ENCODE data around the gene NTS. TPM values are rescaled to one million over a fixed set of nuclear protein-coding genes. Genes with fewer than 3 reads are reported as not detected.
A peak's percentile ranks its signal among the peaks of the same experiment; 100 is the strongest.

The NTS gene
- total RNA-seq = 6.1 and 18.3 TPM in 2 replicates

DNA sequence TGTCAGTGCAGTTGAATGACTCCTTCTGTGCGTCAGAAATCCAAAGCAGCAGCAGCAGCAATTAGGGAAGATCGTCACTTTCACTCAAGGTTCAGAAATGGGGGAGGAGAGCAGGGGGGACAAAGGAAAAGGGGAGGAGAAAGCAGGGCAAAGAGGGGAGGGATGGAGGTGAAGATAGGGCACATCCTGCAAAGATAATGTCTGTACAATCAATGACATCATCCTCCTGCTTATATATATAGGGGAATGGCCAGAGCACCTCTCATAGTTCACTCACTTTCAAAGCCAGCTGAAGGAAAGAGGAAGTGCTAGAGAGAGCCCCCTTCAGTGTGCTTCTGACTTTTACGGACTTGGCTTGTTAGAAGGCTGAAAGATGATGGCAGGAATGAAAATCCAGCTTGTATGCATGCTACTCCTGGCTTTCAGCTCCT is at the start of gene NTS:
Gene NTS, plus strand, starts transcription at position 265 of the 431 bp plus-strand sequence. Its CDS starts 109 bp downstream, at position 374.
- peak; percentile 10 for DNase-seq

- DNase-seq = no peak
These were observed 48.3 kb upstream of the NTS start for GRCh38 chr12:85825746-85826145.

DNA sequence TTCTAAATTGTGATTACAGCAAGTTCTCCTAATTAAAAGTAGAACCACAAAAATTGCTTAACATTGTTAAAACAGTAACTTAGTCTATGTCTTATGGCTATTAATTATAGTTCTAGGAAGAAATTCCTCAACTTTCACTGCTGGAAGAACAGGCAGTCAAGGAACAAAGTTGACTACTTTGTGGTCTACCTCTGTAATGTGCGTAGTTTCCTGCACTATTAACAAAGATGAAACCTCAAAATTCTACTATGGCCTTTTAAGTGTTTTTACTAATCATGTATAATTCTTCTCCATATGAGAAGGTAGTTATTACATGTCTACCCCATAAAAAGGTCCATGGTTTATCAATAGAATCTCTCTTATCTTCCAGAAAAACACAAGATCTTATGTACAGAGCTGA is 45.5 kb upstream of the NTS start:
- no peak for DNase-seq

- no peak for DNase-seq
These were observed 44.7 kb upstream of the NTS start for GRCh38 chr12:85829391-85829790.

DNA sequence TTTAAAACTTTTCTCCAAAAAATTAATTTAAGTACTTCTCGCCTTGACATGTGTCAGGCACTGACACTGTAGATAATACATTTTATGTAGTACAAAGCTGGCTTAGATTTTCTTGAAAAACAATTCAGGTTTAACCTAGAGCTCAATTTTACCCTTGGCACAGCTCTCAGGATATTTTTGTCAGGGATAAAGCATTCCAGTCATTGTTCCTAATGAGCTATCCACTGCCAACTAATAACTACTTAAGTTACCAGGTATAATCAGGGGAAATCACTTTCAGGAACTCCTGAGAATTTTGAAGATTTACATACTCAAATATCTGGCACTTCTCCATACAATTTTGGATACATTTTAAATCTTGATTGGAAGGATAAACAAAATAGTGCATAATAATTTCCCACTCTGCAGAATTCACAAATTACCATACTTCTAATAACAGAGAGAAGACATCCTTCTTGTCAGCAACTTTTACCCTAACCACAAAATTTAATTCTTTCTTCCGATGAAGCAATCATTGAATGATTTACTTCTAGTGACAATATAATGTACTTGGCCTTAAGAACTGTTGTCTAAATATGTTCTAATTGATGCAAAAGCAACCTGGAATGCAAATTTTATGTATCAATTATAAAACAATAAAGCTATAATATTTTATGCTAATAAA is 42.6 kb upstream of the NTS start:
- peak; percentile 58 for DNase-seq

GRCh38 chr12:85833579-85833978 is 40.5 kb upstream of the NTS start:
- no peak for DNase-seq

- peak; percentile 21 for DNase-seq
These were observed 39.7 kb upstream of the NTS start for GRCh38 chr12:85834378-85834777.

- DNase-seq = peak; percentile 62
These were observed 38.5 kb upstream of the NTS start for GRCh38 chr12:85835426-85836196.

DNA sequence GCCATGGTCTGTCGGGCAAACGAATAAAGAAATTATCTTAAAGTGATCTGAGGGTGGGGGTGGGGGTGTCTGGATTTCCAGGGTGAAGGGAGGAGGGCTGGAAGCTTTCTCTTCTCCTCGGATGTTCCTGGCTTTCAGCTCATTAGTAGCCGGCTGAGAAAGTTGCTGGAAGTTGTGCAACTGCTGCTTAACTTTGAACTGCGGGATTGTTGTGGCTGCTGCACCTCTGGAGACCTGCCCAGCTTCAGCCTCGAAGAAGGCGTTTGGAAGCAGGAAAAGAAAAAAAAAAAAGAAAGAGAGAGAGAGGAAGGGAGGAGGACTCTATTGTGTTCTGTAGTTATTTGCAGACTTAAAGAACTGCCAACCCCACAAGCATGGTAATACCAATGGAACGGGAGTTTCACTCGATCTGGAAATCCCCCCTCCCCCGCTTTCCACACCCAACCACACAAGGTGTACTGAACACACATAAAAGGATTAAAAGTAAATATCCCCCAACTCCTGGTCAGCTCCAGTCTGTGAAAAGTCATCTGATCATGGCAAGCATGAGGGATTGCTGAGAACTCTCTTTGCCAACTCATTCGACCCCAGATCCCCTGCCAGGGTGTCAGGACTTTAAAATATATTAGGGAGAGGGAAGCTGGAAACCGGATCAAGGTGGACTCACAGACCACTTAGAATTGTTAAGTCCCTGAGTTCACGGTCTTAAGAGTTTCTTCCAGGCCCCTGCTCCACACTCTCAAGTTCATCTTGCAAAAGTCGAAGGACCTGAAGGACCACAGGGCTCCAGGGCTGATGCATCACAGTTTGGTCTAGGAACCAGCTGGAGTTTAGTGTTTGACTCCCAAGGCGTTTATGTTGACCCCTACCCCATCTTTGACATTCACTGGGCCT is 37.7 kb upstream of the NTS start, which contains the start of gene RASSF9:
Gene RASSF9, minus strand, starts transcription at position 213 of the 894 bp plus-strand sequence. Its CDS starts 208 bp downstream, at position 5.
- no peak for DNase-seq

GRCh38 chr12:85843606-85844310 is 30.3 kb upstream of the NTS start:
- DNase-seq = no peak

GRCh38 chr12:85849344-85849743 is 24.8 kb upstream of the NTS start:
- no peak for DNase-seq

- DNase-seq = no peak
These were observed 18.8 kb upstream of the NTS start for GRCh38 chr12:85855305-85855704.

DNA sequence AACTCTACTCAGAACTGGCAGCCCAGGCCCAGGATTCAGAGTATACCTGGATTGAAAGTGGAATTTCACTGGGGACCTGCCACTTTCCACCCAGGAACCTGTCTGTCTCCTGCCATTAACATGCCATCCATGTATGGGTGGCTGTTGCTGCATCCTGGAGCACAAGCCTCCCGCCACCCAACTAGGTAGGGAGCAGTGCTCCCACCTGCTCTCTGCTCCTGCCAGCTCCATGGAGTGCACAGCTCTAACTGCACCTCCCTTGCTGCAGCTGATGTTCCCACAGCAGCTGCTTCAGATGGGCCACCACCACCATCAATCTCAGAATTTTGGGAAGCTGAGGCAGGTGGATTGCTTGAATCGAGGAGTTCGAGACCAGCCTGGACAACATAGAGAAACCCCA is 17.1 kb upstream of the NTS start:
- DNase-seq = no peak

DNA sequence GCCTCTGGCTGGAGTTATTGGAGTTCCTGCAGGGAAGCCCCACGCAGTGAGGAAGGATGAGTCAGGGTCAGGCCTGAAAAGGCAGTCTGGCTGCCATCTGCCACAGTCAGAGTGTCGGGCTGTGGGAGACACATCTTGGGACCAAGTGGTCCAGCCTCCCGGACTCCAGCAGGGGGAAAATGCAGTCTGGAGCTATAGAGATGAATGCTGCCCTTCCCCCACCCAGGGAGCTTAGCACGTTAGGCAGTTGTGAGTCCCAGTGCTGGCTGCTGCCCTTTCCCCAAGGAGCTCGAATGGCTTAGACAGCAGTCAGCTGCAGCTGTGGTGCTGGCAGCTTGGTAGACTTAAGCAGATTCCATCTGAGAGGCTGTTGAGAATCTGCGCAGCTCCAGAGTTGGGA is 8.2 kb upstream of the NTS start:
- peak; percentile 4 for DNase-seq

GRCh38 chr12:85866986-85867776 is 6.9 kb upstream of the NTS start:
- peak; percentile 84 for DNase-seq

DNA sequence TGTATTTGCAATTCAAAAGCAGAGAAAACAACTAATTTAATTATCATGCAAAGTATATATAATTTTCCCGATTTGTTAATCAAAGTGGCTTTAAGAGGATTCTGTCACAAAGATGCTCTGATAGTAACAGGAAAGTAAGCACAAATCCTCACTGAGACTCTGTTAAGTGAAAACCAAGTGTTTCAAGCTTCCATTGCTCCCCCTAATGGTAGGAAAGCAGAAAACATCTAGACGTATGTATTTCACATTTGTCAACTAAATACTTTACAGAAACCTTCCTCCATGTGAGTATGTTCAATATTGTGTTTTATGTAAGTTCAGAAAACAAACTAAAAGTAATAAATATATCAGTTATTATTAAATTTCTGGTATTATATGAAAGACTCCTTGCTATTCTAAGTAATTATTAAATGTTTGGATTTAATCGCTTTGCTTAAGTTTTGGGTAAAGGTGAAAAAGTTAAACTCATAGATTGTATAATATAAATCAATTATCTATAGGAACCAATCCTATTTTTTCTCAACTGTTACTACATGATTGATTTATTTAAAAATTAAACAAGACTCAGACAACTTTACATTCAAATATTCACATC is 1.5 kb upstream of the NTS start:
- DNase-seq = peak; percentile 79

DNA sequence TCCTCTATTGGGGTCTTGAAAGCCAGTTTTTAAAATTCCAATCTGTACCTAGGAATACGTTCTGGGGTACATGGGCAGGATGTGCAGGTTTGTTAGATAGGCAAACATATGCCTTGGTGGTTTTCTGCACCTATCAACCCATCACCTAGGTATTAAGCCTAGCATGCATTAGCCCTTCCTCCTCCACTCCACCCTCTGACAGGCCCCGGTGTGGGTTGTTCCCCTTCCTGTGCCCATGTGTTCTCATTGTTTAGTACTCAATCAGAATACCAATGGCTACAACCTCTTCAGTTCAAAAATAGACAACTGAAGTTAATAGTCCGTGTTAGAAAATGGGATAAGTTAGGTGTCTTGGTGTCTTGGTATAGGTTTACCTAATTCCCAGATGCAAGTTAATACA is 3.4 kb downstream of the NTS start:
- no peak for DNase-seq

DNA sequence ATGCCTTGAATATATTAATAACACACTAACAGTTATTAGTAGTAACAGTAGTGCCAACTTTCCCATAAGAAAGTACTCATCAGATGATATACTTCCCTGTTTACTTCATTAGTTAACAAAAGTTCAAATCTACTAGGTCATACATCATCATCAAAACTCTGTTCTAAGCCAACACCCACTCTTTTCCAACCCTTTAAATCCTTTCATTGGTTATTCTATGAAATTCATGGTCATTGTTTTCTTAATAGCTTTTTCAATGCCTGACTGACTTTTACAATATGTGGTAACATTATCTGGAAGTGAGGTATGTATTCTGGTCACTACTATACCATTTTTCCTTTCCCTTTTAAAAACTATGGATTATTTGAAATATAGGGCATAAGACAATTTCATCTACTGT is 9.7 kb downstream of the NTS start:
- DNase-seq = no peak

- no peak for DNase-seq
These were observed 20.6 kb downstream of the NTS start for GRCh38 chr12:85894653-85895052.

DNA sequence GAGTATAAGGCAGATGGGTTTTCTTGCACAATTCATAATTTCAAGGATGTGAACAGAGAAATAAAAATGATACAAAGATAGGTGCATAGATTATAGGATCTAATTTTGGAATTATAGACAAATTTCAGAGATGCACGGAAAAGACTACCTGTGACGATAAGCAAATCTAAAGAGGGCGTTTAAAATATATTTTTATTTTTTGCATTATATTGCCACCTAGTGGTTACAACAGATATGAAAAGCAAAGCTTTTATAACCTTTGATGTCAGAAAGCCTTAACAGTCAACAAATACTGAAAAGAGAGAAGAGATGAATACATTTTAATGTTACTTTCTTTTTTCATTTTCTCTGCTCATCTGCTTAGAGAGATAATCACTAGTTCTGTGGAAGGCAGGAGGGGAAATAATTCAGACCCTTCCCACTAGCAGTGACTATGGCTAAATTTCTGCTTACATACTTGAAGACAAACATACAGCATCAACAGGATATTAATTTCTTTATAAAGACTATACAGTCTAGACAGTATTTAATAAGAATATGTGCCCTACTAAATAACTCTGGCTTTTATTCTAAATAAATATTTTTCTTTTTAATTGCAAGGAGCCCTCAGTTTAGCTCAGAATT is 46.3 kb downstream of the NTS start:
- peak; percentile 52 for DNase-seq
